ENCODE measurements around the gene OSBPL6.

DNA sequence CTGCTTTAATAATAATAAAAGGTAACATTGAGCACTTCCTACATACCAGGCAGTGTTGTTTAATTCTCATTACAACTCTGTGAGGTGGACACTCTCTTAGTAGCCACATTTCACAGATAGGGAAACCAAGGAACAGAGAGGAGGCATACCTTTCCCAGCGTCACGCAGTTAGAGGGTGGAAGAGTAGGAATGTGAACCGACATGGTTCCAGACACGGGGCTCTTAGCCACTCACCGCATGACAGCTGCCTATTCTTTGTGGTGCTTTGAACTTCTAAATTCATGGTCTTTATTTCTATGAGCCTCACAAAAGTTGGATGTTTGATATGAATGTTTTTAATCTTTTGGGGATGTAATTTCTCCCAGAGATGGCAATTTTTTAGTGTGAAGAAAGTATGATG is 76.0 kb downstream of the OSBPL6 start:
- TF ChIP-seq TAF1 (IDR thresholded peaks at IDR 0.05; ENCODE audit: low read depth) (no peak), EZH2 (IDR thresholded peaks at IDR 0.05; ENCODE audit: borderline replicate concordance, insufficient read depth, low read length, poor library complexity, severe bottlenecking) (no peak), RAD21 (conservative IDR thresholded peaks at IDR 0.05) (no peak)
- TF ChIP-seq, protein P1, sequence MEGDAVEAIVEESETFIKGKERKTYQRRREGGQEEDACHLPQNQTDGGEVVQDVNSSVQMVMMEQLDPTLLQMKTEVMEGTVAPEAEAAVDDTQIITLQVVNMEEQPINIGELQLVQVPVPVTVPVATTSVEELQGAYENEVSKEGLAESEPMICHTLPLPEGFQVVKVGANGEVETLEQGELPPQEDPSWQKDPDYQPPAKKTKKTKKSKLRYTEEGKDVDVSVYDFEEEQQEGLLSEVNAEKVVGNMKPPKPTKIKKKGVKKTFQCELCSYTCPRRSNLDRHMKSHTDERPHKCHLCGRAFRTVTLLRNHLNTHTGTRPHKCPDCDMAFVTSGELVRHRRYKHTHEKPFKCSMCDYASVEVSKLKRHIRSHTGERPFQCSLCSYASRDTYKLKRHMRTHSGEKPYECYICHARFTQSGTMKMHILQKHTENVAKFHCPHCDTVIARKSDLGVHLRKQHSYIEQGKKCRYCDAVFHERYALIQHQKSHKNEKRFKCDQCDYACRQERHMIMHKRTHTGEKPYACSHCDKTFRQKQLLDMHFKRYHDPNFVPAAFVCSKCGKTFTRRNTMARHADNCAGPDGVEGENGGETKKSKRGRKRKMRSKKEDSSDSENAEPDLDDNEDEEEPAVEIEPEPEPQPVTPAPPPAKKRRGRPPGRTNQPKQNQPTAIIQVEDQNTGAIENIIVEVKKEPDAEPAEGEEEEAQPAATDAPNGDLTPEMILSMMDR (IDR thresholded peaks at IDR 0.05; ENCODE audit: poor library complexity, severe bottlenecking): no peak
